HT1080 (cell line): ENCODE data around the gene MBTPS2. TPM values are rescaled to one million over a fixed set of nuclear protein-coding genes. Genes with fewer than 3 reads are reported as not detected.
"Not testable (repeated sequence)": the region's sequence is repeated elsewhere in the genome, so short reads cannot be mapped to it uniquely, and the experiment has no call there.

Experiments
- DNase-seq: peaks from one replicate; pipeline ENCODE4 v3.0.0-alpha.2; 2015; ENCODE audit warnings: low read depth
- total RNA-seq: library from RNA; depleted of rRNA; stranded (reverse); fragments of >200 nt; shearing (Covaris generic); gene quantifications from 2 replicates; pipeline ENCODE4 v1.2.3, GENCODE V29; 2014

The MBTPS2 gene
- total RNA-seq, 1 experiment from 2014 or later = 6.6 TPM

GRCh38 chrX:21855937-21856415 lies 16.6 kb downstream of the MBTPS2 start, which contains the start of gene YY2:
TSS of gene YY2 (plus strand) at chrX:21855987. CDS start at chrX:21856485, 498 bp downstream.
- DNase-seq = no peak

- no peak for DNase-seq
Observed at GRCh38 chrX:21856504-21856903, 17.1 kb downstream of the MBTPS2 start.

DNA sequence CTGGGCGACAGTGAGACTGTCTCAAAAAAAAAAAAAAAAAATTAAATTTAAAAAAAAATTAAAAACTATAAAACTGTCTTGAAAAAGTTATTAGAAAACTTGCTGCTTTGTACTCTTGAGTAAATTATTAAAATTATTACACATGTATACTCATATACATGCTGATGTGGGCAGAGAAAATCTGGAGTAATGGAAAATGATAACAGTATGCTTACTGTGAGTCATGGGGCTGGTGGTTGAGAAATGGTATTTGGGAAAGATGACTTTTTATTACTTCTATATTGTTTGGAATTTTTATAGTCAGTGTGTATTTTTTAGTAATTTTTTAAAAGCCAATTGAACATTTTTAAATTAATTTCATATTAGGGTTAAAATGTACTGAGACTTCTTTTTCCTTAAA lies 23.8 kb downstream of the MBTPS2 start:
- no peak for DNase-seq

GRCh38 chrX:21865436-21865835 lies 26.0 kb downstream of the MBTPS2 start:
- no peak for DNase-seq

DNA sequence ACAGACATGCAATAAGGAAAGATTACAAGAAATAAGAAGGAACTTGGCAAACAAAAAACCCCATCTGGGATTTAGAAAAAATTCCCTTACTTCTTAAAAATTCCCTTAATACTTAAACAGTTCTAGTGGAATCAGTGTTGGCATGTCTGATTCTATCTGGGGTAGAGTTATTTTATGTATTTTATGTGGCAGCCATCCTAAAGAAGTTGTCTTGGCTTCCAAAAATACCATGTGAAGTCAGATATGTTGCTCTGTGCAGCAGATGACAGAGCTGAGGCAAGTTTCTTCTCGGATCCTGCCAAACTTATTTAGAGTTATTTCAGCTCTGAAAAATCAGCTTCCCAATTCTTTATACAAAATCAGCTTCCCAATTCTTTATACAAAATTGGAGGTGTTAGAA lies 31.1 kb downstream of the MBTPS2 start:
- DNase-seq = no peak

GRCh38 chrX:21873063-21873775 lies 33.8 kb downstream of the MBTPS2 start:
- no peak for DNase-seq

- DNase-seq = not testable (repeated sequence)
Observed at GRCh38 chrX:21874182-21874581, 34.8 kb downstream of the MBTPS2 start.

DNA sequence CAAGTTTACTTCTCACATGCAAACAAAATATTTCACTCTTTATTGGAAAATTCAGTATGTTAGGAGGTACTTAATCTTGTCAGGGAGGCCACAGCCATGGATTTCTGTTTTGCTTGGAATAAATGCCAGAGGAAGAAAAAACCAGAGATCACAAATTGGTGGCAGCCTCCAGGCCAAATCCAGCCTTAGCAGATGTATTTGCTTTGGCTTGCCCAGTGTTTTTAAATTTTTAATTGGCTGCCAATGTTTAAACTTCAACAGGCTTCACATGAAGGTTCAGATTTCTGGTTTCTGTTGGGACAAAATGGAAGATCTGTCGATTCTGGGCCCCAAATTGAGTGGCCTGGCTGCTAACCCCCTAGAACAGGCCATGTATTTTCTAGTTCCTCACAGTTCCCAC lies 35.6 kb downstream of the MBTPS2 start:
- no peak for DNase-seq

DNA sequence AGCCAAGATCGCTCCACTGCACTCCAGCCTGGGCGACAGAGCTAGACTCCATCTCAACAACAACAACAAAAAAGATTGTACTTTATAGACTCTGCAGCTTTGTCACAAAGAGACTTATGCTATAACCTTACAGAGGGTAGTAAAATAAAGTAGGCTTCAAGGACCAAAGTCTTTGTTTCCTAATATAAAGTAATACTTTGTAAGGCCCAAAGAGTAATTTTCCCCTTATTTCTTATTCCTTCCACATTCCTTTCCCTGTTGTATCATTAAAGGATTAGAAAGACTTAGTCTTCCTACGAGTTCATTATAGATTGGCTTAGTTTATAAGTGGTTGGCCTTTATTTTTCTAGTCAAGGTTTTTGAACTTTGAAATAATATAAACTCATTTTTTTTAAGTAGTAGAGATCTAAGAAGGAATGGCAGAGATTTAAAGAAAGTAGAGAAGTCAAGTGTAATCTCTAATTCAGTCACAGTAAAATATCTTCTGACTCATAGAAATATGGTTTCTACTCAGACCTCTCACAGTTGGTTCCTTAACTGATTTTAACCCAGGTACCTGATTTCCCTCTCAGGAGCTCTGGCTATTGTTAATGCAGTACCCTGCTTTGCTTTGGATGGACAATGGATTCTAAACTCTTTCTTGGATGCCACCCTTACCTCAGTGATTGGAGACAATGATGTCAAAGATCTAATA lies 42.6 kb downstream of the MBTPS2 start:
- DNase-seq = no peak

DNA sequence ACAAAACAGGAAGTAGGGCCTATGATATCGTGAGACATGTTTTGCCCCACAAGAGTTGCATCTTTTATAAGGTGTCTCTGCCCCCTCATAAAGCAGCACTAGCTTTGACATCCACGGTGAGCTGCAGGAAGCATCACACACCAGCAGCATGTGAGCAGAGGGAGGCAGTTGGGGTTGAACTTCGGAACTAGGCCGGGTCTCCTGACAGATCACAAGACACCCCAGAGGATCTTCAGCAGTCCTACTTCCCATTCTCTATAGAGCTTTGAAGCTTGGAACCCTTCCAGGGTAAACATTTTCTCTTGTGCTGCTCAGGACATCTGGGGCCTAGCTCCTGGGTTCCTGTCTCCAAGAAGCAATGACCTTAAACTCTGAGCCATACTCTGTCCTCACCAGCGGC lies 43.8 kb downstream of the MBTPS2 start:
- no peak for DNase-seq

DNA sequence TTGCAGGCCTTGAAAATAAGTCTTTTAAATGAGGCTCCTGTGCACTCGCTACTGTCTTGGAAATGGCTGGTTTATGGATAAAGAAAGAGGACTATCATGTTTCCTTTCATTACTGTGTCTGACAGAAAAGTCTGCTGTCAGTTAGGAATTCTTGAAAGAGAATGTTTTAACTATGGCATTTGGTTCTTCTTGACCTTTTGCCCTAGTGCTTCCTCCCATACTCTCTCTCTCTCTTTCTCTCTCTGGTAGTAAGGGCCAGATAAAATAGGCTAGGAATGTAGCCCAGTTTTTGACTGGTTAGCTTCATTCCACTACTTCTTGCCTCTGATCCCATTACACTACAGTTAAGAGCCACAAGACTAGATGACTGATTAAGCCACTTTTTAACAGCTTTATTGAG lies 46.2 kb downstream of the MBTPS2 start:
- no peak for DNase-seq

DNA sequence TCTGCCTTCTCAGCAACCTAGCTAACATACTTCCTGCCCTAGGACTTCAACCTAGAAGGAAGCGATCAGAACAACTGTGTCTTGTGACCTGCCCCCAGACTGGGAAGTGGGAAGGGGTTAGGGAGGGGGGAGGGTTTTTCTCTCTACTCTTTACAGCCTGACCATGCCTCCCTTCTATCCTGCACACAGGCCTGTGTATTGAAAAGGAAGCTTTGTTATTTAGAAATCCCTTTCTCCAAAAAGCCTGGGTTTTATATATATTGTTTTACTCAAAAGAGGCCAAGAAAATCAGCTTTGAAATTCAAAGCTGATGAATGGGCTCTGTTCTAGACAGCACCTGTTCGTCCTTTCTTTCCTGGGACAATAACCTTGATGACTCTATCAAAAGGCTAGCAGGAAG lies 65.9 kb downstream of the MBTPS2 start:
- no peak for DNase-seq

- DNase-seq = no peak
Observed at GRCh38 chrX:21905953-21906352, 66.5 kb downstream of the MBTPS2 start.

DNA sequence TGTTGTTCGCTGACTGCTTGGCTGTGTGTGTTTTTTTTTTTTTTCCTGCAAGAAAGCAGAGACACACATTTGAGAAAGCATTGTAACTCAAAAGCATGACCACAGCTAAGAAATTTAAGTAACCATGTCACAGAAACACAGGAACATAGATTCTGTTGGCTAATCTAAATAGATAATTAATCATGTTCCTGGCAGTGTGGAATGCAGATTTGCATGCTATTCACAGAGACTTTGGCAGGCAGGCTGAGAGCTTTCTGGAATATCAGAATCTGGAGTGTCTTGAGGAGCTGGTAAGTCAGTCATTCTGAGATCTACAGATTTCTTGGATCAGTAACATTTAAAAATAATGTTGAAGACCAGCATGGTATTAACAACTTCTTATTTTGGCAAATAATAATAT lies 67.8 kb downstream of the MBTPS2 start:
- no peak for DNase-seq

DNA sequence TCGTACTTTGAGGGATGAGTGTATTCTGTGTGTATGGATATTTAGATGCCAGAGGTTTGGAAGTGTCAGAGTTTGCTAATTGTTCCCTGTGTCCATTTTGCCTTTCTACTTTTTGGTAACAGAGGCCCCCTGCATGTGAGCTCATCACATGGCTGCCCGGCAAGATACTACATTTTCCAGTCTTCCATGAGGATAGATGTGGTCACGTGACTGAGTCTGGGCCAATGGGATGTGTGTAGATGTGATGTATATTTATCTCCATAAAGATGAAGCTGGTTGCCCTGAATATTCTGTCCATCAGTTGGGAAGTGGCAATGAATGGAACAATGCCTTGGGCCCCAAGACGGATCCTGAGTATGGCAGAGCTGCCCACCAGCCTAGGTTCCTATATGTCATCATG lies 72.1 kb downstream of the MBTPS2 start:
- DNase-seq = no peak

DNA sequence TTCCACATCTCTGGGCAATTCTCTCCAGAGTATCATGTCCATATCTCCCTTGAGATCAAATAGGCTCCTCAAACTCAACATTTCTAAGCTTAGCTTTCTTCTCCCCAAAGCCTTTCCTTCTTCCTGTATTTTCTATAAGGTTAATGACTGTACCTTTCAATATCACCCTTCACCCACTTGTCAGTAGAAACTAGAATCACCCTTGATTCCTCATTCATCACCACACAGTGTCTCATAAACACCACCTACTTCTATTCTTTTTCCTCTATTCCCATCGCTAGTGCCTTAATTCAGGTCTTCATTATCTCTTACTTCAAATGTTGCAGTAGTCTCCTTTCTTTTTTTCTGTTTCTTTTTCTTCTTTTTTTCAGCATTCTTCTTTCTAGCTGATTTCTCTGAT lies 72.8 kb downstream of the MBTPS2 start:
- DNase-seq = no peak

GRCh38 chrX:21912989-21913388 lies 73.6 kb downstream of the MBTPS2 start:
- no peak for DNase-seq

GRCh38 chrX:21926116-21926515 lies 86.7 kb downstream of the MBTPS2 start:
- DNase-seq = no peak

DNA sequence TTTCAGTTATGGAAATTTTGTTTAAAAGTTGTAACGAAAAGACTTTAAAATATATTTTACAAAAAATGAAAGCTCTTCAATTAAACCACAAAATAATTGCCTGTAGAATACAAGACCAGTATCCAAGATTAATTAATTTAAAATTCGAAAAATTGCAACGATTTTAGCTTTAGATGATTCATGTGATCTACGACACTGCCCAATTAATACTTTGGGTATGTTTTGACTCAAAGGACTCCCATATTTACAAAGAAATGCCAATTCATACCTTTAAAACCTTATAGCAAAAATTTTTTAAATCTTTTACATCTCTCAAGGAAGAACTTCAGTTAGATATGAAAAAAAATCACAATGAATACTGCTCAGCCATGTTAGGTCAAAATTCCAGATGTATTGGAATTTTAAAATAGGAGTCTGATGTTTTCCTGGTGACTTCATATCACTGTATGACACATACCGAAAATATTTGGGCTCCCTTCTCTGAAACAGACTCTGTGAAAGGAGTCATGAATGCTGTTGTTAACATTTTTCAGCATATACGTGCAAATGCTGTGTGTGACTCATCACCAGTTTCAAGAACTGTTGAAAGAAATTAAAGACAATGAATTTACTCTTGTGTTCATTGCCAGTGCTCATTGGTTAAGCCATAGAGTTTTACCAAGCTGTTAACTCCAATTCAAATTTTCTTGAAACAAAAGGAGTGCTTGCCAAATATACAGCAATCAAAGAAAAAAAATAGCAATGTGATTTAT lies 87.3 kb downstream of the MBTPS2 start:
- peak; percentile 95 for DNase-seq

- no peak for DNase-seq
Observed at GRCh38 chrX:21929209-21929608, 89.8 kb downstream of the MBTPS2 start.

GRCh38 chrX:21930986-21931385 lies 91.6 kb downstream of the MBTPS2 start:
- no peak for DNase-seq
